Uterus (tissue), 4 donors: ENCODE measurements around the gene ANKFY1. TPM values are rescaled to one million over a fixed set of nuclear protein-coding genes. Genes with fewer than 3 reads are reported as not detected.

ENCODE experiments used
- DNase-seq, 2 donors: peaks; one replicate each; pipeline ENCODE4 v3.0.0-alpha.2; 2019 to 2020
- H3K27ac ChIP-seq, 2 donors: fragments of 200-600 bp; sonication (generic); 1 replicate in 1 of 2; 2 replicates in 1 of 2; pipeline ENCODE4 v1.5.1; 2016 to 2018
- H3K27me3 ChIP-seq, 2 donors: fragments of 200-600 bp; sonication (generic); one replicate each; pipeline ENCODE4 v1.5.1; 2018 to 2019; ENCODE audit warnings: control low read depth in 1 of 2
- H3K36me3 ChIP-seq, 2 donors: fragments of 200-600 bp; sonication (generic); one replicate each; pipeline ENCODE4 v1.5.1; 2019; ENCODE audit warnings: control low read depth in 1 of 2
- H3K4me1 ChIP-seq, 2 donors: fragments of 200-600 bp; sonication (generic); one replicate each; pipeline ENCODE4 v1.5.1; 2018 to 2019; ENCODE audit warnings: control low read depth in 1 of 2
- H3K4me3 ChIP-seq, 2 donors: fragments of 200-600 bp; sonication (generic); 1 replicate in 1 of 2; 2 replicates in 1 of 2; pipeline ENCODE4 v1.5.1; 2018 to 2019; ENCODE audit warnings: mild to moderate bottlenecking in 1 of 2
- H3K9me3 ChIP-seq, 2 donors: fragments of 200-600 bp; sonication (generic); one replicate each; pipeline ENCODE4 v1.5.1; 2019; ENCODE audit warnings: control low read depth in 1 of 2
- CTCF ChIP-seq, 4 experiments: fragments of 200-600 bp in 2 of 4; fragments of 450-650 bp in 2 of 4; sonication (generic) in 2 of 4; IDR thresholded peaks; one replicate each; pipeline ENCODE4 v1.5.1; 2016 to 2019; ENCODE audit warnings: antibody characterized with exemption in 4 of 4, mild to moderate bottlenecking in 2 of 4, moderate library complexity in 1 of 4
- POLR2A ChIP-seq, 2 donors: fragments of 450-650 bp; IDR thresholded peaks; one replicate each; pipeline ENCODE4 v1.6.1; 2016; ENCODE audit warnings: antibody characterized with exemption in 2 of 2, mild to moderate bottlenecking in 1 of 2, moderate library complexity in 1 of 2
- intact Hi-C: fragments of 100-400 bp; cut with DNase I; formaldehyde crosslinking; loops from one replicate; pipeline ENCODE4 v1.15.1; 2023; ENCODE audit warnings: low total_unique reads
- total RNA-seq, 4 donors: library from RNA; depleted of rRNA in 3 of 4; stranded (reverse); fragments of >200 nt in 3 of 4; gene quantifications; one replicate each; pipeline versions ENCODE4 v1.1.0 to v1.2.4, GENCODE V29; 2014 to 2023
- donor health status: DM: yes; HTN: yes; CAD: no.

The ANKFY1 gene
- total RNA-seq, 4 donors from 2014 or later, result 17.6 to 69.5 (median 52.8) TPM

- no peaks in the 10 kb centered on the region for H3K36me3 ChIP-seq
- no peak overlapping the region for H3K27ac ChIP-seq
- H3K4me3 ChIP-seq, result no peak overlapping the region
- H3K4me1 ChIP-seq, result no peaks in the 10 kb centered on the region
- no peaks in the 10 kb centered on the region for H3K27me3 ChIP-seq
- no peak for DNase-seq
- TF ChIP-seq CTCF (IDR thresholded peaks at IDR 0.05) (no peak), POLR2A (IDR thresholded peaks at IDR 0.05) (no peak)
- H3K9me3 ChIP-seq, result no peaks in the 10 kb centered on the region
- intact Hi-C loops, result no loop called here
These were observed 90.0 kb downstream of the ANKFY1 start for GRCh38 chr17:4173781-4174180.

- intact Hi-C loops, result no loop called here
- H3K27me3 ChIP-seq, result no peaks in the 10 kb centered on the region
- TF ChIP-seq CTCF (IDR thresholded peaks at IDR 0.05) (no peak), POLR2A (IDR thresholded peaks at IDR 0.05) (no peak)
- no peak for DNase-seq
- no peaks in the 10 kb centered on the region for H3K36me3 ChIP-seq
- no peak overlapping the region for H3K27ac ChIP-seq
- no peaks in the 10 kb centered on the region for H3K9me3 ChIP-seq
- H3K4me3 ChIP-seq, result no peak overlapping the region
- H3K4me1 ChIP-seq, result no peaks in the 10 kb centered on the region
These were observed 91.4 kb downstream of the ANKFY1 start for GRCh38 chr17:4172356-4172755.

- Histone ChIP-seq H3K27ac (no peak overlapping the region), H3K36me3 (no peaks in the 10 kb centered on the region), H3K4me1 (no peaks in the 10 kb centered on the region), H3K4me3 (no peak overlapping the region), H3K9me3 (no peaks in the 10 kb centered on the region), H3K27me3 (no peaks in the 10 kb centered on the region)
- no peak for TF ChIP-seq CTCF (IDR thresholded peaks at IDR 0.05)
- no peak for TF ChIP-seq POLR2A (IDR thresholded peaks at IDR 0.05)
- DNase-seq, result no peak
- intact Hi-C loops, result no loop called here
These were observed 93.0 kb downstream of the ANKFY1 start for GRCh38 chr17:4170639-4171280.

- Histone ChIP-seq H3K9me3 (no peaks in the 10 kb centered on the region), H3K27me3 (no peaks in the 10 kb centered on the region), H3K4me1 (no peaks in the 10 kb centered on the region), H3K27ac (no peak overlapping the region), H3K36me3 (no peaks in the 10 kb centered on the region), H3K4me3 (no peak overlapping the region)
- intact Hi-C loops, result no loop called here
- DNase-seq, result no peak
- TF ChIP-seq CTCF (IDR thresholded peaks at IDR 0.05), result no peak
- no peak for TF ChIP-seq POLR2A (IDR thresholded peaks at IDR 0.05)
These were observed 96.0 kb downstream of the ANKFY1 start for GRCh38 chr17:4167786-4168185.

- Histone ChIP-seq H3K9me3 (no peaks in the 10 kb centered on the region), H3K4me1 (no peaks in the 10 kb centered on the region), H3K4me3 (no peak overlapping the region), H3K36me3 (no peaks in the 10 kb centered on the region), H3K27me3 (no peaks in the 10 kb centered on the region), H3K27ac (no peak overlapping the region)
- intact Hi-C loops, result no loop called here
- TF ChIP-seq CTCF (IDR thresholded peaks at IDR 0.05) (no peak), POLR2A (IDR thresholded peaks at IDR 0.05) (no peak)
- no peak for DNase-seq
These were observed 97.4 kb downstream of the ANKFY1 start for GRCh38 chr17:4166419-4166818.
